Smooth muscle cell (in vitro differentiated cells): ENCODE results near the gene GRID2. TPM values are rescaled to one million over a fixed set of nuclear protein-coding genes. Genes with fewer than 3 reads are reported as not detected.

Source experiments
- DNase-seq: peaks from one replicate; lab custom pipeline; 2025; ENCODE audit not compliant: unreplicated experiment; lab: John Stamatoyannopoulos, UW
- H2AFZ ChIP-seq: fragments of 200-600 bp; sonication (generic); 2 replicates; pipeline ENCODE4 v1.6.0; 2016; ENCODE audit warnings: antibody characterized with exemption, low read depth, mild to moderate bottlenecking
- H3F3A ChIP-seq: fragments of 200-600 bp; sonication (generic); 2 replicates; pipeline ENCODE4 v1.6.0; 2017; ENCODE audit warnings: antibody characterized with exemption, low read depth
- H3K27ac ChIP-seq: fragments of 200-600 bp; sonication (generic); 2 replicates; pipeline ENCODE4 v1.5.1; 2016; ENCODE audit warnings: low read depth, mild to moderate bottlenecking
- H3K27me3 ChIP-seq: fragments of 200-600 bp; sonication (generic); 2 replicates; pipeline ENCODE4 v1.6.1; 2016; ENCODE audit warnings: low read depth, mild to moderate bottlenecking
- H3K36me3 ChIP-seq: fragments of 200-600 bp; sonication (generic); 2 replicates; pipeline ENCODE4 v1.5.1; 2016; ENCODE audit warnings: low read depth
- H3K4me1 ChIP-seq: fragments of 200-600 bp; sonication (generic); 2 replicates; pipeline ENCODE4 v1.5.1; 2016; ENCODE audit warnings: low read depth
- H3K4me2 ChIP-seq: fragments of 200-600 bp; sonication (generic); 2 replicates; pipeline ENCODE4 v1.6.0; 2016; ENCODE audit warnings: mild to moderate bottlenecking
- H3K4me3 ChIP-seq: fragments of 200-600 bp; sonication (generic); 2 replicates; pipeline ENCODE4 v1.5.1; 2016; ENCODE audit warnings: mild to moderate bottlenecking
- H3K79me2 ChIP-seq: fragments of 200-600 bp; sonication (generic); 2 replicates; pipeline ENCODE4 v1.6.0; 2016; ENCODE audit warnings: low read depth, mild to moderate bottlenecking
- H3K9ac ChIP-seq: fragments of 200-600 bp; sonication (generic); 2 replicates; pipeline ENCODE4 v1.6.0; 2016; ENCODE audit warnings: low read depth
- H3K9me3 ChIP-seq: fragments of 200-600 bp; sonication (generic); replicated peaks from 2 replicates; pipeline ENCODE4 v1.5.1; 2016; ENCODE audit warnings: low read depth
- H4K20me1 ChIP-seq: fragments of 200-600 bp; sonication (generic); 2 replicates; pipeline ENCODE4 v1.6.0; 2016; ENCODE audit warnings: low read depth
- WGBS: methylation state at CpG from one replicate; pipeline ENCODE4 v1.1.7; 2016; ENCODE audit warnings: low lambda C conversion rate; 5-methylcytosine and 5-hydroxymethylcytosine counted together
- polyA plus RNA-seq: library from polyadenylated mRNA; unstranded; fragments of >200 nt; fragmentation: Nextera tagmentation; extraction: Ambion mirVana; gene quantifications from 2 replicates; pipeline ENCODE4 v1.2.1, GENCODE V29; 2016
- total RNA-seq: library from RNA; depleted of rRNA; stranded (reverse); fragments of >200 nt; gene quantifications from 2 replicates; pipeline ENCODE4 v1.2.3, GENCODE V29; 2014
- TF ChIP-seq, protein P1 (sequence below): fragments of 200-600 bp; sonication (generic); IDR thresholded peaks from 2 replicates; pipeline ENCODE4 v1.5.1; 2017; ENCODE audit warnings: borderline replicate concordance, mild to moderate bottlenecking, antibody characterized with exemption; ENCODE audit not compliant: insufficient read depth, poor library complexity, severe bottlenecking

GRID2 gene
- total and polyA plus RNA-seq, 2 experiments from 2014 or later, result 1.2 TPM; not detected in 1

DNA sequence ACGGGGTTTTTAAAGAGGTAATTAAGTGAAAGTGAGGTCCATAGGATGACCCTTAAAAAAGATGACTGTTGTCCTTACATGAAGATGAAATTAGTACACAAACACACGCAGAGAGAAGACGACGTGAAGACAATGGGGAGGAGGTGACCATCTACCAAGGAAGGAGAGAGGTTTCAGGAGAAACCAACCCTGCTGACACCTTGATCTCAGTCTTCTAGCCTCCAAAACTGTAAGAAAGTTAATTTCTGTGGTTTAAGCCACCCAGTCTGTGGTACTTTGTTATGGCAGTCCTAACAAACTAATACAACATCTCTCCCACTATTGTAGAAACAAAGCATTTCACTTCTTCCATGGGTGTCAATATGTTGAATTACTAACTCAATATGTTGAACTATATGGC lies 1385.2 kb downstream of the GRID2 start:
- no peaks in the 10 kb centered on the region for H3K9me3 ChIP-seq
- no peaks in the 10 kb centered on the region for H3K36me3 ChIP-seq
- WGBS, result 84% methylated on average over 4 of the region's 4 CpGs

DNA sequence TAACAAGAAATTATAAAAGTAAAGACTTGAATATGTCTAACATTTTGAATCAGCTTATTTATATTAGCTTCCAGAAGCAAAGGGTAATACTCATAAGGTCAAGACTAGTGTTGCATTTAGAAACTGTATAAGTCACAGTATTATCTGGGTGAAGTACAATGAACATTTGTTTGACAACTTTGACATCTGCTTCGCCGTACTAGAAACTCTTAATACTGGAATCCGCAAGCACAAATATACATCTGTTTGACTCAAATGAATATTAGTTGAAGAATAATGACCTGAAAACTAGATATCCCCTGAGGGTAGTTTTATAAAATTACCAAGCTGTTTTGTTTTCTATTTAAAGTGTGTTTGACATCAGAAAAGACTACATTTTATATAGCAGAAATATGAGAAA lies 1389.4 kb downstream of the GRID2 start:
- Histone ChIP-seq H4K20me1 (no peaks in the 10 kb centered on the region), H3K4me1 (no peaks in the 10 kb centered on the region), H3K9ac (no peak overlapping the region), H3K9me3 (no peaks in the 10 kb centered on the region), H3K36me3 (no peaks in the 10 kb centered on the region), H3K79me2 (no peaks in the 10 kb centered on the region), H3K4me2 (no peak overlapping the region), H2AFZ (no peak overlapping the region), H3K27me3 (no peaks in the 10 kb centered on the region), H3K27ac (no peak overlapping the region), H3K4me3 (no peak overlapping the region), H3F3A (no peaks in the 10 kb centered on the region)
- TF ChIP-seq, protein P1, sequence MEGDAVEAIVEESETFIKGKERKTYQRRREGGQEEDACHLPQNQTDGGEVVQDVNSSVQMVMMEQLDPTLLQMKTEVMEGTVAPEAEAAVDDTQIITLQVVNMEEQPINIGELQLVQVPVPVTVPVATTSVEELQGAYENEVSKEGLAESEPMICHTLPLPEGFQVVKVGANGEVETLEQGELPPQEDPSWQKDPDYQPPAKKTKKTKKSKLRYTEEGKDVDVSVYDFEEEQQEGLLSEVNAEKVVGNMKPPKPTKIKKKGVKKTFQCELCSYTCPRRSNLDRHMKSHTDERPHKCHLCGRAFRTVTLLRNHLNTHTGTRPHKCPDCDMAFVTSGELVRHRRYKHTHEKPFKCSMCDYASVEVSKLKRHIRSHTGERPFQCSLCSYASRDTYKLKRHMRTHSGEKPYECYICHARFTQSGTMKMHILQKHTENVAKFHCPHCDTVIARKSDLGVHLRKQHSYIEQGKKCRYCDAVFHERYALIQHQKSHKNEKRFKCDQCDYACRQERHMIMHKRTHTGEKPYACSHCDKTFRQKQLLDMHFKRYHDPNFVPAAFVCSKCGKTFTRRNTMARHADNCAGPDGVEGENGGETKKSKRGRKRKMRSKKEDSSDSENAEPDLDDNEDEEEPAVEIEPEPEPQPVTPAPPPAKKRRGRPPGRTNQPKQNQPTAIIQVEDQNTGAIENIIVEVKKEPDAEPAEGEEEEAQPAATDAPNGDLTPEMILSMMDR, result no peak
- no peak for DNase-seq
- 84% methylated on average over 3 of the region's 3 CpGs for WGBS

More for the DNA sequence above, 1385.2 kb downstream of the GRID2 start:
- DNase-seq, result no peak
- H3K4me3 ChIP-seq, result no peak overlapping the region
- no peak overlapping the region for H3K27ac ChIP-seq
- no peaks in the 10 kb centered on the region for H3K79me2 ChIP-seq
- H3F3A ChIP-seq, result no peaks in the 10 kb centered on the region
- no peaks in the 10 kb centered on the region for H3K27me3 ChIP-seq
- no peak overlapping the region for H3K9ac ChIP-seq
- TF ChIP-seq, protein P1, result no peak
- no peaks in the 10 kb centered on the region for H4K20me1 ChIP-seq
- no peaks in the 10 kb centered on the region for H3K4me1 ChIP-seq
- no peak overlapping the region for H3K4me2 ChIP-seq
- H2AFZ ChIP-seq, result no peak overlapping the region

DNA sequence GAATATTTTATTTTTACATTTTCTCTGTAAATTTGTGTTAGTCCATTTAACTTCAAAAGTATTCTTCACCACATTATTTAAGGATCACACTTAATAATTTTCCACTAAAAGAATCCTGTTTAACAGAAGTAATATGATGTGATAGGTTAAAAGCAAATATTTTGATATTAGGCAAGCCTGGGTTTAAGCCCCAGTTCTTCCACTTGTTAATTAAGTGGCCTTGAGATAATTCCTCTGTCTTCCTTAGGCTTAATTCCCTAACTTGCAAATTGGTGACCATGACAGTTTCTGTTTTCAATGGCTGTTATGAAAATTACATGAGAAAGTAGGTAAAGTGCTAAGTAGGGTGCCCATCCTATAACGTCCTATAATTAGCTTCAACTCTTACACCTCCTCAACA lies 1394.9 kb downstream of the GRID2 start:
- H3K4me2 ChIP-seq, result no peak overlapping the region
- H3K4me3 ChIP-seq, result no peak overlapping the region
- H3K9me3 ChIP-seq, result no peaks in the 10 kb centered on the region
- no peaks in the 10 kb centered on the region for H3K36me3 ChIP-seq
- H3K9ac ChIP-seq, result no peak overlapping the region
- H2AFZ ChIP-seq, result no peak overlapping the region
- H3K79me2 ChIP-seq, result no peaks in the 10 kb centered on the region
- no peaks in the 10 kb centered on the region for H3K4me1 ChIP-seq
- H3K27me3 ChIP-seq, result peaks cover 10% of the 10 kb centered on the region
- 76% methylated on average over 1 of the region's 1 CpG for WGBS
- TF ChIP-seq, protein P1, result no peak
- DNase-seq, result no peak
- H3F3A ChIP-seq, result no peaks in the 10 kb centered on the region
- no peaks in the 10 kb centered on the region for H4K20me1 ChIP-seq
- H3K27ac ChIP-seq, result no peak overlapping the region

DNA sequence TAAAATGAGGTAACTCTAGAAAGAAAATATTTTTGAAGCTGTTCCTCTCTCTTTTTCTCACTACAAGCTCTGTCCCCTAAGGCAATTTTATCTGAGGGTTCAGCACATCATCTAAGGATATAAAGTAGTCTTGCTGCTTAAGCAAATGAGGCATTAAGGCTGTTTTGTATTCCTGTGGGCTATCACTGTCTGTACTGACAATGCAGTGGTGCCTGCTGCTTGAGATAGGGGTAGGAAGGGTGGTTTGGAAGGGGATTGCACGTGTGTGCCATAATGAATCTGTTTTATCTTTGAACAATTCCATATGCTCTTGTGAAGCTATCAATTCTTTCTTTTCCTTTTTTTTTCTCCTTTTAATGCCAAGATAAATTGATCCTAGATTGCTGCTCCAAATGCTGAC lies 1396.8 kb downstream of the GRID2 start:
- no peaks in the 10 kb centered on the region for H3K9me3 ChIP-seq
- no peak overlapping the region for H3K4me2 ChIP-seq
- H3K27ac ChIP-seq, result no peak overlapping the region
- peaks cover 10% of the 10 kb centered on the region for H3K27me3 ChIP-seq
- no peaks in the 10 kb centered on the region for H3K36me3 ChIP-seq
- H3K79me2 ChIP-seq, result no peaks in the 10 kb centered on the region
- no peak overlapping the region for H2AFZ ChIP-seq
- TF ChIP-seq, protein P1, result no peak
- DNase-seq, result no peak
- no peak overlapping the region for H3K9ac ChIP-seq
- no peak overlapping the region for H3K4me3 ChIP-seq
- H3F3A ChIP-seq, result no peaks in the 10 kb centered on the region
- 56% methylated on average over 1 of the region's 1 CpG for WGBS
- no peaks in the 10 kb centered on the region for H4K20me1 ChIP-seq
- H3K4me1 ChIP-seq, result no peaks in the 10 kb centered on the region
